Vagina (tissue), 2 donors: Measurements from ENCODE around the gene CPT1C.

Experiments
- POLR2A ChIP-seq, 2 donors: fragments of 450-650 bp; IDR thresholded peaks; one replicate each; pipeline ENCODE4 v1.6.1; 2017; ENCODE audit warnings: antibody characterized with exemption in 2 of 2, mild to moderate bottlenecking in 2 of 2, moderate library complexity in 2 of 2
- POLR2AphosphoS5 ChIP-seq, 2 donors: sonication (generic); formaldehyde crosslinking; IDR thresholded peaks; one replicate each; pipeline ENCODE4 v1.9.0; 2017; ENCODE audit warnings: antibody characterized with exemption in 2 of 2, mild to moderate bottlenecking in 2 of 2, low read depth in 1 of 2; ENCODE audit not compliant: insufficient read depth in 1 of 2
- TF ChIP-seq, protein P1 (sequence below), 3 experiments: fragments of 450-650 bp in 2 of 3; fragments of 200-600 bp in 1 of 3; sonication (generic) in 1 of 3; IDR thresholded peaks; one replicate each; pipeline ENCODE4 v1.5.1; 2017 to 2019; ENCODE audit warnings: antibody characterized with exemption in 3 of 3, mild to moderate bottlenecking in 2 of 3, moderate library complexity in 2 of 3

DNA sequence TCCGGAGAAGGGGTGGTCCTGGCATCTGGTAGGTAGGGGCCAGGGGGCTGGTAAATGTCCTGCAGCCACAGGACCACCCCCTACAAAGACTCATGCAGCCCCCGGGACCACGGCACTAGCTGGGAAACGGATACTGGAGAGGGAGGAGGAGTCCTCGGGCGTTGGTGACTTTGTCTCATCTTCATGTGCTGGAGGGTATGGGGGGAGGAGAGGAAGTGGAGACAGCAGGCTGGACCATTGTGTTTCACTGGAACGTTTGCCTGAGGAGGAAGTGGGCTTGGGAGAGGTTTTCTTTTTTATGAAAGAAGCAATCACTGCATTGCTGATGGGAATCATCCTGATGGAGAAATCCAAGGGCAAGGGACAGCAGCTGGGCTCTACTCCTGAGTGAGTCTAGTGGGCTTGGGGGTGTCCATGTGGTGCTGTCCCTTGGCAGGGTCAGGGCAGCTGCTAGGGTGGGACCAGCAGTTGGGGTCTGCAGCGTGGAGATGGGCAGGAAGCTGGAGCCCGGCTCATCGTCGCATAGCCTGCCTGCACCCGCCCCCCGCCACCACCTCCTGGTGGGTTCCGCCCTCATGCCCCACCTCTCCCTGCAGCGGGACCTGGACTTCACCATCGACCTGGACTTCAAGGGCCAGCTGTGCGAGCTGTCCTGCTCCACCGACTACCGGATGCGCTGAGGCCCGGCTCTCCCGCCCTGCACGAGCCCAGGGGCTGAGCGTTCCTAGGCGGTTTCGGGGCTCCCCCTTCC, 3.2 kb upstream of the CPT1C start:
- TF ChIP-seq, protein P1, sequence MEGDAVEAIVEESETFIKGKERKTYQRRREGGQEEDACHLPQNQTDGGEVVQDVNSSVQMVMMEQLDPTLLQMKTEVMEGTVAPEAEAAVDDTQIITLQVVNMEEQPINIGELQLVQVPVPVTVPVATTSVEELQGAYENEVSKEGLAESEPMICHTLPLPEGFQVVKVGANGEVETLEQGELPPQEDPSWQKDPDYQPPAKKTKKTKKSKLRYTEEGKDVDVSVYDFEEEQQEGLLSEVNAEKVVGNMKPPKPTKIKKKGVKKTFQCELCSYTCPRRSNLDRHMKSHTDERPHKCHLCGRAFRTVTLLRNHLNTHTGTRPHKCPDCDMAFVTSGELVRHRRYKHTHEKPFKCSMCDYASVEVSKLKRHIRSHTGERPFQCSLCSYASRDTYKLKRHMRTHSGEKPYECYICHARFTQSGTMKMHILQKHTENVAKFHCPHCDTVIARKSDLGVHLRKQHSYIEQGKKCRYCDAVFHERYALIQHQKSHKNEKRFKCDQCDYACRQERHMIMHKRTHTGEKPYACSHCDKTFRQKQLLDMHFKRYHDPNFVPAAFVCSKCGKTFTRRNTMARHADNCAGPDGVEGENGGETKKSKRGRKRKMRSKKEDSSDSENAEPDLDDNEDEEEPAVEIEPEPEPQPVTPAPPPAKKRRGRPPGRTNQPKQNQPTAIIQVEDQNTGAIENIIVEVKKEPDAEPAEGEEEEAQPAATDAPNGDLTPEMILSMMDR (IDR thresholded peaks at IDR 0.05) = no peak
- TF ChIP-seq POLR2AphosphoS5 (IDR thresholded peaks at IDR 0.05; ENCODE audit: insufficient read depth in 1 of 2, low read depth in 1 of 2) (no peak), POLR2A (IDR thresholded peaks at IDR 0.05) (no peak)
